NCI-H1092 treated with DMSO at 0.1 percent for 48 hours (cell line): ENCODE results near the gene COL5A1.
"Not testable (repeated sequence)": the region's sequence is repeated elsewhere in the genome, so short reads cannot be mapped to it uniquely, and the experiment has no call there.

ENCODE experiments used
- DNase-seq: peaks from one replicate; lab custom pipeline; 2025; lab: John Stamatoyannopoulos, UW

The COL5A1 gene

GRCh38 chr9:134838651-134839454 is 197.2 kb downstream of the COL5A1 start:
- no peak for DNase-seq

- DNase-seq = no peak
These were observed 198.0 kb downstream of the COL5A1 start for GRCh38 chr9:134839455-134840125.

GRCh38 chr9:134840511-134840910 is 198.9 kb downstream of the COL5A1 start:
- DNase-seq = no peak

- DNase-seq = no peak
These were observed 199.7 kb downstream of the COL5A1 start for GRCh38 chr9:134841180-134841904.

- no peak for DNase-seq
These were observed 200.7 kb downstream of the COL5A1 start for GRCh38 chr9:134842321-134842720.

GRCh38 chr9:134843740-134844139 is 202.1 kb downstream of the COL5A1 start:
- no peak for DNase-seq

- DNase-seq = no peak
These were observed 203.2 kb downstream of the COL5A1 start for GRCh38 chr9:134844821-134845220.

- DNase-seq = no peak
These were observed 204.6 kb downstream of the COL5A1 start for GRCh38 chr9:134846187-134846586.

GRCh38 chr9:134846699-134847098 is 205.1 kb downstream of the COL5A1 start:
- no peak for DNase-seq

GRCh38 chr9:134847138-134847537 is 205.5 kb downstream of the COL5A1 start:
- DNase-seq = no peak

- no peak for DNase-seq
These were observed 206.3 kb downstream of the COL5A1 start for GRCh38 chr9:134847752-134848432.

- no peak for DNase-seq
These were observed 206.9 kb downstream of the COL5A1 start for GRCh38 chr9:134848504-134848903.

- DNase-seq = no peak
These were observed 209.0 kb downstream of the COL5A1 start for GRCh38 chr9:134850611-134851010.

- DNase-seq = no peak
These were observed 209.4 kb downstream of the COL5A1 start for GRCh38 chr9:134851020-134851419.

GRCh38 chr9:134852906-134853654 is 211.5 kb downstream of the COL5A1 start:
- no peak for DNase-seq

GRCh38 chr9:134853893-134854292 is 212.3 kb downstream of the COL5A1 start:
- no peak for DNase-seq

- DNase-seq = no peak
These were observed 213.0 kb downstream of the COL5A1 start for GRCh38 chr9:134854541-134854981.

GRCh38 chr9:134855231-134855899 is 213.8 kb downstream of the COL5A1 start:
- no peak for DNase-seq

GRCh38 chr9:134855900-134856377 is 214.3 kb downstream of the COL5A1 start:
- DNase-seq = no peak

- not testable (repeated sequence) for DNase-seq
These were observed 215.8 kb downstream of the COL5A1 start for GRCh38 chr9:134857451-134857850.
